ENCODE measurements around the gene ZNF627.
A peak's percentile ranks its signal among the peaks of the same experiment; 100 is the strongest.
"Not testable (repeated sequence)": the region's sequence is repeated elsewhere in the genome, so short reads cannot be mapped to it uniquely, and the experiment has no call there.

ZNF627 gene

DNA sequence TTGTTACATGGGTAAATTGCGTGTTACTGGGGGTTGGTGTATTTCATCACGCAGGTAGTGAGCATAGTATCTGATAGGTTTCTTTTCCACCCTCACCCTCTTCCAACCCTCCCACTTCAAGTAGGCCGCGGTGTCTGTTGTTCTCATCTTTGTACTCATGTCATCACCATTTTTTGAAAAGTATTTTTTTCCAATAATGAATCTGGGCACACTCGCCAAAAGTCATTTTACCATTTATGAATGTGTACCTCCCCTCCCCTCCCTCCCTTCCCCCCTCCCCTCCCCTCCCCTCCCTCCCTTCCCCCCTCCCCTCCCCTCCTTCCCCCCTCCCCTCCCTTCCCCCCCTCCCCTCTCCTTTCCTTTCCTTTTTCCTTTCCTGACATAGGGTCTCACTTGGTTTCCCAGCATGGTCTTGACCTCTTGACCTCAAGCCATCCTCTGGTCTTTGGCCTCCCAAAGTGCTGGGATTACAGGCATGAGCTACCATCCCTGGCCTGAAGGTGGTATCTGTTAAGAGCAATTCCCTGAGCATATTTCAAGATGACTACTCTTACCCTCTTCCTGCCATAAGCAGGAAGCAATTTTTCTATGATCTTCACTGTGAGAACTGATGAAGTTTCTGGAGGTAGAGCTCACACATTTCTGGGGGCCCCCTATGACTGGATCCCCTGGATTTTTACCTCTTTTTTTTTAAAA lies 15.7 kb downstream of the ZNF627 start:
- no peak overlapping the region for H3K4me3 ChIP-seq (ENCODE audit: low read depth, low read length)
- DNase-seq (ENCODE audit: low read depth) = no peak
- TF ChIP-seq, protein P1, sequence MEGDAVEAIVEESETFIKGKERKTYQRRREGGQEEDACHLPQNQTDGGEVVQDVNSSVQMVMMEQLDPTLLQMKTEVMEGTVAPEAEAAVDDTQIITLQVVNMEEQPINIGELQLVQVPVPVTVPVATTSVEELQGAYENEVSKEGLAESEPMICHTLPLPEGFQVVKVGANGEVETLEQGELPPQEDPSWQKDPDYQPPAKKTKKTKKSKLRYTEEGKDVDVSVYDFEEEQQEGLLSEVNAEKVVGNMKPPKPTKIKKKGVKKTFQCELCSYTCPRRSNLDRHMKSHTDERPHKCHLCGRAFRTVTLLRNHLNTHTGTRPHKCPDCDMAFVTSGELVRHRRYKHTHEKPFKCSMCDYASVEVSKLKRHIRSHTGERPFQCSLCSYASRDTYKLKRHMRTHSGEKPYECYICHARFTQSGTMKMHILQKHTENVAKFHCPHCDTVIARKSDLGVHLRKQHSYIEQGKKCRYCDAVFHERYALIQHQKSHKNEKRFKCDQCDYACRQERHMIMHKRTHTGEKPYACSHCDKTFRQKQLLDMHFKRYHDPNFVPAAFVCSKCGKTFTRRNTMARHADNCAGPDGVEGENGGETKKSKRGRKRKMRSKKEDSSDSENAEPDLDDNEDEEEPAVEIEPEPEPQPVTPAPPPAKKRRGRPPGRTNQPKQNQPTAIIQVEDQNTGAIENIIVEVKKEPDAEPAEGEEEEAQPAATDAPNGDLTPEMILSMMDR (IDR thresholded peaks at IDR 0.05; ENCODE audit: low read depth, low read length, missing control alignments) = peak; percentile 15

DNA sequence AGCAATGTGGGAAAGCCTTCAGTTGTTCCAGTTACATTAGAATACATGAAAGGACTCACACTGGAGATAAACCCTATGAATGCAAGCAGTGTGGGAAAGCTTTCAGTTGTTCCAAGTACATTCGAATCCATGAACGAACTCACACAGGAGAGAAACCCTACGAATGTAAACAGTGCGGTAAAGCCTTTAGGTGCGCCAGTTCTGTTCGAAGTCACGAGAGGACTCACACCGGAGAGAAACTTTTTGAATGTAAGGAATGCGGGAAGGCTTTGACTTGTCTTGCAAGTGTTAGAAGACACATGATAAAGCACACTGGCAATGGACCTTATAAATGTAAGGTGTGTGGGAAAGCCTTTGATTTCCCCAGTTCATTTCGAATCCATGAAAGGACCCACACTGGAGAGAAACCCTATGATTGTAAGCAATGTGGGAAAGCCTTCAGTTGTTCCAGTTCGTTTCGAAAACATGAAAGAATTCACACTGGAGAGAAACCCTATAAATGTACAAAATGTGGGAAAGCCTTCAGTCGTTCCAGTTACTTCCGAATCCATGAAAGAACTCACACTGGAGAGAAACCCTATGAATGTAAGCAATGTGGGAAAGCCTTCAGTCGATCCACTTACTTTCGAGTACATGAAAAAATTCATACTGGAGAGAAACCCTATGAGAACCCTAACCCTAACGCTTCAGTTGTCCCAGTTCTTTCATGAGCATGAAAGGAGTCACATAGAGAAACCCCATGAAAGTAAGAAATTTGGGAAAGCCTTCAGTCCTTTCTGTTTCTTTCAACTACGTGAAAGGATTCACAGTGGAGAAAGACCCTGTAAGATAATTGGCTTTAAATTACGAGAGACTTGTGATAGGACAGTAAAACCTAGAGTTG lies 20.1 kb downstream of the ZNF627 start:
- no peak for DNase-seq (ENCODE audit: low read depth)
- no peak overlapping the region for H3K4me3 ChIP-seq (ENCODE audit: low read depth, low read length)
- TF ChIP-seq, protein P1 (IDR thresholded peaks at IDR 0.05; ENCODE audit: low read depth, low read length, missing control alignments) = no peak

DNA sequence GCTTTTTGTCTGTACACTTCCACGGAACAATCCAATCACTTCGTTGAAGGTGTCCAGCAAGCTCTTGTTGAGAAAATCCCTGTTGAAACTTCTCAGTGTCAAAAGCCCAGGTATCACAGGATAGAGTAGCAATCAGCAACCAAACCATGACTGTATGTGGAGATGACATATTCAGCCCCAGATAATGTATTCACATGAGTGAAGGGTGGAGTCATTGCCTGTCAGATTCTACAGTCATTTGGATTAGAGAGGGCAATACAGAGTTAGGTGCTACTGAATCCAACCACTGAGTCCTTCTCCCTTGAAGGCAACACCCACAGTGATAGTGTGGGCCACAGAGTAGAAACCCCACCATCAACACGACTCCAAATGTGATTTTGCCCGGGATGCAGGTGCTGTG lies 23.3 kb downstream of the ZNF627 start:
- no peak overlapping the region for H3K4me3 ChIP-seq (ENCODE audit: low read depth, low read length)
- TF ChIP-seq, protein P1 (IDR thresholded peaks at IDR 0.05; ENCODE audit: low read depth, low read length, missing control alignments) = no peak
- DNase-seq (ENCODE audit: low read depth) = no peak

DNA sequence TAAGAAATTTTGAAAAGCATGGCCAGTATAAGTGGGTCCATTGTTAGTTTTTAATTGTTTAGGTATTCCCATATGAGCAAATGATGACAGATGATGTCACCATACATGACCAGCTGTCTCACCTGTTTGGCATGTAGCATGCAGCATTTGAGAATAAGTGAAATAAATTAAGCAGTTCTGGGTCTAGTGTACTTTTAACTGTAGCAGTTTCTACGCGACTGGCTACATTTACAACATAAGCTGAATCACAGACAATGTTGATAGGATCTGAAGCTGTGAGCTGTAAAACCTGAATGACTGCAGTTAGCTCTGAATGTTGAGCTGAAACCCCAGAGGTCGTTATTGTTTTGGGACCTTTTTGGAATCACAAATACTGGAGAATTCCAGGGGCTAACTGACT lies 25.1 kb downstream of the ZNF627 start:
- DNase-seq (ENCODE audit: low read depth); H3K4me3 ChIP-seq (ENCODE audit: low read depth, low read length): not testable (repeated sequence)

DNA sequence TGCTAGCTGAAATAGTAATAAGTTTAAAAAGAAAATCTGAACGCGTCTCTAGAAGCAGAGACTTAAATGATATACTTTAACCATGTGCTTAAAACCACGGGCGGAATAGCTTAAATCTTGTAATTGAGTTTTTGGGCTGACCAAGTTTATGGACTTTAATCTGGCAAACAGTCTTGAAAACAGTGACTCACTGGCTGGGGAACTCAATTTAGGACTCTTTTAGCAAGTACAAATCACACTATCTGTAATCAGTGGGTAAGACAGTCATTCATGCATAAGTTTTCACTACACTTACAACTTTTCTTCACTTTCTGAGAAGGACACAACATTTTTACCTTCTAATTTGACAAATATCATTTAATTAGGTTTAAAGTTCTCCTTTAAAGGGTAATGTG lies 26.8 kb downstream of the ZNF627 start:
- TF ChIP-seq, protein P1 (IDR thresholded peaks at IDR 0.05; ENCODE audit: low read depth, low read length, missing control alignments) = no peak
- DNase-seq (ENCODE audit: low read depth) = no peak
- no peak overlapping the region; the same call in 1 of the 2 replicates for H3K4me3 ChIP-seq (ENCODE audit: low read depth, low read length)

DNA sequence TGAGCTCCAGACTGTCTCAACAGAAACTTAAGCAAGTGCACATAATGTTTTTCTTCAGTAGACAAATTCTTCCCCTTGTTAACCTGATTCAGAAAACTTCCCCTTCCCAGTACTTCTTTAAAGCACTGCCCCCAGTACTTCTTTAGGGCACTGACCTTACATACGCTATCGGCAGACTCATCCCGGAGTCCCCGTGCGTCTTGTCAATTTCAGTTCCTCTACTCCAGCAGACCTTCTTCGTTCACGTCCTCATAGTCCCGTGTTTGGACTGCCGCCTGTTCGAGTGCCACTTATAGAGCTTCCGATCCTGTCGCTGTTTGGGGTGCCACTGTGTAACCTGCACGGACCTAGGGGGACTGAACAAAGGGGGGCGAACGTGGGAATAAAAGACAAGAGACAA lies 29.0 kb downstream of the ZNF627 start:
- H3K4me3 ChIP-seq (ENCODE audit: low read depth, low read length) = no peak overlapping the region
- TF ChIP-seq, protein P1 (IDR thresholded peaks at IDR 0.05; ENCODE audit: low read depth, low read length, missing control alignments) = no peak
- DNase-seq (ENCODE audit: low read depth) = no peak

DNA sequence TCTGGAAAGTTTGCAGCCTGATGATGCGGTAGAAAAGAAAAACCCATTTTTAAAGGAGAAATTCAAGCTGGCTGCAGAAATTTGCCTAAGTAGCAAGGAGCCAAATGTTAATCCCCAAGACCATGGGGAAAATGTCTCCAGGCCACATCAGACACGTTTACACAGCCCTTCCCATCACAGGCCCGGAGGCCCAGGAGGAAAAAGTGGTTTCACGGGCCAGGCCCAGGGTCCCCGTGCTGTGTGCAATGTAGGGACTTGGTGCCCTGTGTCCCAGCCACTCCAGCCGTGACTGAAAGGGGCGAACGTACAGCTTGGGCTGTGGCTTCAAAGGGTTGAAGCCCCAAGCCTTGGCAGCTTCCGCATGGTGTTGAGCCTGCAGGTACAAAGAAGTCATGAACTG lies 35.9 kb downstream of the ZNF627 start:
- TF ChIP-seq, protein P1 (IDR thresholded peaks at IDR 0.05; ENCODE audit: low read depth, low read length, missing control alignments) = no peak
- DNase-seq (ENCODE audit: low read depth) = no peak
- H3K4me3 ChIP-seq (ENCODE audit: low read depth, low read length) = no peak overlapping the region

DNA sequence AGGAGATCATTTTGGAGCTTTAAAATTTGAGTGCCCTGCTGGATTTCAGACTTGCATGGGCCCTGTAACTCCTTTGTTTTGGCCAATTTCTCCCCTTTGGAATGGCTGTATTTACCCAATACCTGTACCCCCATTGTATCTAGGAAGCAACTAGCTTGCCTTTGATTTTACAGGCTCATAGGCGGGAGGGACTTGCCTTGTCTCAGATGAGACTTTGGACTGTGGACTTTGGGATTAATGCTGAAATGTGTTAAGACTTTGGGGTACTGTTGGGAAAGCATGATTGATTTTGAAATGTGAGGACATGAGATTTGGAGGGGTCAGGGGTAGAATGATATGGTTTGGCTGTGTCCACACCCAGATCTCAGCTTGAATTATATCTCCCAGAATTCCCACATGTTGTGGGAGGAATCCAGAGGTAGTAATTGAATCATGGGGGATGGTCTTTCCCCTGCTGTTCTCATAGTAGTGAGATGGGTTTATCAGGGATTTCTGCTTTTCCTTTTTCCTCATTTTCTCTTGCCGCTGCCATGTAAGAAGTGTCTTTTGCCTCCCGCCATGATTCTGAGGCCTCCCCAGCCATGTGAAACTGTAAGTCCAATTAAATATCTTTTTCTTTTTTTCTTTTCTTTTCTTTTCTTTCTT lies 36.9 kb downstream of the ZNF627 start:
- not testable (repeated sequence) for DNase-seq (ENCODE audit: low read depth); H3K4me3 ChIP-seq (ENCODE audit: low read depth, low read length)
